Astrocyte (in vitro differentiated cells and primary cell): Measurements from ENCODE around the gene TBC1D14. TPM values are rescaled to one million over a fixed set of nuclear protein-coding genes. Genes with fewer than 3 reads are reported as not detected.
A peak's percentile ranks its signal among the peaks of the same experiment; 100 is the strongest.

Experiments used
- DNase-seq: peaks from one replicate; pipeline ENCODE4 v3.0.0-alpha.2; 2010; ENCODE audit warnings: low read depth
- FAIRE-seq: peaks from 2 replicates; lab custom pipeline; 2011; peaks lifted over from hg19 to GRCh38; lab: Jason Lieb, UNC
- H2AFZ ChIP-seq: 2 replicates; pipeline ENCODE4 v1.6.0; 2012; ENCODE audit warnings: low read depth, low read length, inconsistent platforms
- H3K27ac ChIP-seq: 2 replicates; pipeline ENCODE4 v1.5.1; 2011; ENCODE audit warnings: low read depth, low read length, inconsistent platforms
- H3K27me3 ChIP-seq: 2 replicates; pipeline ENCODE4 v1.6.0; 2011; ENCODE audit warnings: low read length, inconsistent platforms; ENCODE audit not compliant: insufficient read depth
- H3K36me3 ChIP-seq: 2 replicates; pipeline ENCODE4 v1.5.1; 2011; ENCODE audit warnings: low read length, inconsistent platforms; ENCODE audit not compliant: insufficient read depth
- H3K4me1 ChIP-seq: 2 replicates; pipeline ENCODE4 v1.5.1; 2011; ENCODE audit warnings: low read length, inconsistent platforms; ENCODE audit not compliant: insufficient read depth
- H3K4me2 ChIP-seq: 2 replicates; pipeline ENCODE4 v1.6.0; 2012; ENCODE audit warnings: low read length, inconsistent platforms
- H3K4me3 ChIP-seq: 2 replicates; pipeline ENCODE4 v1.5.1; 2011; ENCODE audit warnings: low read depth, mild to moderate bottlenecking, low read length, inconsistent platforms; ENCODE audit not compliant: insufficient read depth
- H3K79me2 ChIP-seq: 2 replicates; pipeline ENCODE4 v1.6.0; 2012; ENCODE audit warnings: mild to moderate bottlenecking, low read length, inconsistent platforms; ENCODE audit not compliant: insufficient read depth
- H3K9ac ChIP-seq: 2 replicates; pipeline ENCODE4 v1.6.0; 2012; ENCODE audit warnings: mild to moderate bottlenecking, low read length, inconsistent platforms
- H3K9me3 ChIP-seq: 2 replicates; pipeline ENCODE4 v1.5.1; 2012; ENCODE audit warnings: low read depth, mild to moderate bottlenecking, low read length, inconsistent platforms; ENCODE audit not compliant: insufficient read depth
- H4K20me1 ChIP-seq: 2 replicates; pipeline ENCODE4 v1.6.0; 2012; ENCODE audit warnings: low read length, inconsistent platforms; ENCODE audit not compliant: insufficient read depth
- H3K27ac Mint-ChIP-seq: one replicate; pipeline ENCODE4 v1.8.0; 2021; ENCODE audit warnings: mild to moderate bottlenecking, mixed read lengths; ENCODE audit not compliant: unreplicated experiment
- H3K27me3 Mint-ChIP-seq: one replicate; pipeline ENCODE4 v1.8.0; 2021; ENCODE audit warnings: low read depth, mixed read lengths; ENCODE audit not compliant: unreplicated experiment
- H3K36me3 Mint-ChIP-seq: one replicate; pipeline ENCODE4 v1.8.0; 2021; ENCODE audit warnings: low read depth, mixed read lengths; ENCODE audit not compliant: unreplicated experiment
- H3K4me1 Mint-ChIP-seq: one replicate; pipeline ENCODE4 v1.8.0; 2021; ENCODE audit warnings: low read depth, mixed read lengths; ENCODE audit not compliant: unreplicated experiment
- H3K4me3 Mint-ChIP-seq: one replicate; pipeline ENCODE4 v1.8.0; 2021; ENCODE audit warnings: mild to moderate bottlenecking, moderate library complexity, mixed read lengths; ENCODE audit not compliant: unreplicated experiment
- H3K9me3 Mint-ChIP-seq: one replicate; pipeline ENCODE4 v1.8.0; 2021; ENCODE audit warnings: mild to moderate bottlenecking, mixed read lengths; ENCODE audit not compliant: unreplicated experiment
- EZH2 ChIP-seq: IDR thresholded peaks from 2 replicates; pipeline ENCODE4 v1.6.1; 2012; ENCODE audit warnings: mild to moderate bottlenecking, low read length, inconsistent platforms; ENCODE audit not compliant: insufficient read depth
- total RNA-seq: library from RNA; stranded (reverse); gene quantifications from 2 replicates; pipeline ENCODE4 v1.2.1, GENCODE V29; 2021
- TF ChIP-seq, protein P1 (sequence below): IDR thresholded peaks from 2 replicates; pipeline ENCODE4 v1.5.1; 2011; ENCODE audit warnings: low read depth, mild to moderate bottlenecking, inconsistent platforms, low read length, moderate library complexity; ENCODE audit not compliant: insufficient read depth

The TBC1D14 gene
- total RNA-seq, 1 donor from 2014 or later: 30.4 TPM

DNA sequence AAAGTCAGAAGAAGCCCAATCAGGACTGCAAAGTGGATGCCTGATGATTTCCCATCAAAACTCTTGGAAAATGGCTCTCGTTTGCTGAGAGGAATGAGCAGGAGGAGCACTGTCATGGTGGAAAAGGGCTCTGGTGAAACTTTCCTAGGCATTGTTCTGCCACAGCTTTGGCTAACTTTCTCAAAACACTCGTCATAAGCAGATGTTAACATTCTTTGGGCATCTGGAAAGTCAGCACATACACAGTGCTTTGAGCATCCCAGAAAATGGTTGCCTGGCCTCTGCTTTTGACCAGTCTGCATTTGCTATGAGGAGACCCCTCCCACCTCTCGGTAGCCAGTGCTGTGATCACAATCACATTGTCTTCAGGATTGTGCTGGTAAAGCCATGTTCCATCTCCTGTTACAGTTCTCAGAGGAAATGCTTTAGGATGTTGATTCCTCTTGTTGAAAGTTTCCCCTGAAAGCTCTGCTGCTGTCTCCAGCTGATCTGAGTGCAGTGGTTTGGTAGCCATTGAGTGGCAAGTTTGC is 25.2 kb upstream of the TBC1D14 start:
- H3K9me3 ChIP-seq: no peaks in the 10 kb centered on the region
- Mint-ChIP-seq H3K4me3 (no peak overlapping the region), H3K4me1 (peaks cover 16% of the 10 kb centered on the region), H3K27me3 (no peaks in the 10 kb centered on the region), H3K36me3 (peaks cover 15% of the 10 kb centered on the region), H3K27ac (no peak overlapping the region), H3K9me3 (no peaks in the 10 kb centered on the region)
- H3K4me3 ChIP-seq: no peak overlapping the region
- no peaks in the 10 kb centered on the region for H3K27me3 ChIP-seq
- peaks cover 17% of the 10 kb centered on the region for H3K36me3 ChIP-seq
- no peaks in the 10 kb centered on the region for H4K20me1 ChIP-seq
- H3K79me2 ChIP-seq: no peaks in the 10 kb centered on the region
- H3K9ac ChIP-seq: no peak overlapping the region
- no peak overlapping the region for H3K27ac ChIP-seq
- no peak overlapping the region for H2AFZ ChIP-seq
- no peak for TF ChIP-seq EZH2
- TF ChIP-seq, protein P1, sequence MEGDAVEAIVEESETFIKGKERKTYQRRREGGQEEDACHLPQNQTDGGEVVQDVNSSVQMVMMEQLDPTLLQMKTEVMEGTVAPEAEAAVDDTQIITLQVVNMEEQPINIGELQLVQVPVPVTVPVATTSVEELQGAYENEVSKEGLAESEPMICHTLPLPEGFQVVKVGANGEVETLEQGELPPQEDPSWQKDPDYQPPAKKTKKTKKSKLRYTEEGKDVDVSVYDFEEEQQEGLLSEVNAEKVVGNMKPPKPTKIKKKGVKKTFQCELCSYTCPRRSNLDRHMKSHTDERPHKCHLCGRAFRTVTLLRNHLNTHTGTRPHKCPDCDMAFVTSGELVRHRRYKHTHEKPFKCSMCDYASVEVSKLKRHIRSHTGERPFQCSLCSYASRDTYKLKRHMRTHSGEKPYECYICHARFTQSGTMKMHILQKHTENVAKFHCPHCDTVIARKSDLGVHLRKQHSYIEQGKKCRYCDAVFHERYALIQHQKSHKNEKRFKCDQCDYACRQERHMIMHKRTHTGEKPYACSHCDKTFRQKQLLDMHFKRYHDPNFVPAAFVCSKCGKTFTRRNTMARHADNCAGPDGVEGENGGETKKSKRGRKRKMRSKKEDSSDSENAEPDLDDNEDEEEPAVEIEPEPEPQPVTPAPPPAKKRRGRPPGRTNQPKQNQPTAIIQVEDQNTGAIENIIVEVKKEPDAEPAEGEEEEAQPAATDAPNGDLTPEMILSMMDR: no peak
- H3K4me2 ChIP-seq: no peak overlapping the region
- FAIRE-seq (no peak), DNase-seq (no peak)
- peaks cover 13% of the 10 kb centered on the region for H3K4me1 ChIP-seq

DNA sequence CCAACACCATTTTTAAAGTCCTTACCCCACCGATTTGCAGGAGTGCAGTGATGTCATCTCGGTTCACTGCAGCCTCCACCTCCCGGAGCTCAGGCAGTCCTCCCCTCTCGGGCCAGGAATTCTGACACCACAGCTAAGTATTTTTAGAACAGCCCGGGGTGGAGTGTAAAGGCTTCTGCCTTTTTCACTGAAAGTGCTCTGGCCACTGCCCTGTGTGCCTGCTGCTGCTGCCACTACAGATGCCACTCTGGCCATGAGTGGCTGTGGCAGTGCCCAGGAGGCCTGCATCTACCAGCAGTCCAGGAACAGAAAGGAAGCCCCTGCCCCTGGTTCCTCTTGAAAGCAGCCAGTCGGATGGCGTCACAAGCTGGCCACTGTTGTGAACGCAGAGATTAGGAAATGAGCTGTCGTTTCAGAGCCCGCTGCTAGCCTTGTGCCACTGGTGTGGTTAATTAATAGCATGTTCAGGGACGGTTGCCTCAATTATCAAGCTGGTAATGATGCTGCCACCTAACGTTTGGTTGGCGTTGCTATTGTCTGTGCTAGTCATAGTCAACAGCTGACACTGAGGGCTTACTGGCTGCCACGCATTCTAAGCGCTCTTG is 23.6 kb upstream of the TBC1D14 start:
- H3K4me3 ChIP-seq: no peak overlapping the region
- no peaks in the 10 kb centered on the region for H3K27me3 Mint-ChIP-seq
- peaks cover 13% of the 10 kb centered on the region for H3K4me1 Mint-ChIP-seq
- TF ChIP-seq, protein P1: peak; percentile 10
- TF ChIP-seq EZH2: no peak
- DNase-seq (peak; percentile 75), FAIRE-seq (peak; percentile 41)
- H3K4me1 ChIP-seq: peaks cover 13% of the 10 kb centered on the region
- peak overlapping the region; percentile 66 for H3K27ac Mint-ChIP-seq
- peak overlapping the region; percentile 60 for H3K9ac ChIP-seq
- H3K27me3 ChIP-seq: no peaks in the 10 kb centered on the region
- H2AFZ ChIP-seq: peak overlapping the region; percentile 26
- H3K9me3 Mint-ChIP-seq: no peaks in the 10 kb centered on the region
- H3K4me2 ChIP-seq: peak overlapping the region; percentile 78
- H3K9me3 ChIP-seq: no peaks in the 10 kb centered on the region
- peaks cover 15% of the 10 kb centered on the region for H3K36me3 ChIP-seq
- H3K4me3 Mint-ChIP-seq: peak overlapping the region; percentile 64
- peak overlapping the region; percentile 64 for H3K27ac ChIP-seq
- no peaks in the 10 kb centered on the region for H4K20me1 ChIP-seq
- no peaks in the 10 kb centered on the region for H3K79me2 ChIP-seq
- H3K36me3 Mint-ChIP-seq: peaks cover 12% of the 10 kb centered on the region

DNA sequence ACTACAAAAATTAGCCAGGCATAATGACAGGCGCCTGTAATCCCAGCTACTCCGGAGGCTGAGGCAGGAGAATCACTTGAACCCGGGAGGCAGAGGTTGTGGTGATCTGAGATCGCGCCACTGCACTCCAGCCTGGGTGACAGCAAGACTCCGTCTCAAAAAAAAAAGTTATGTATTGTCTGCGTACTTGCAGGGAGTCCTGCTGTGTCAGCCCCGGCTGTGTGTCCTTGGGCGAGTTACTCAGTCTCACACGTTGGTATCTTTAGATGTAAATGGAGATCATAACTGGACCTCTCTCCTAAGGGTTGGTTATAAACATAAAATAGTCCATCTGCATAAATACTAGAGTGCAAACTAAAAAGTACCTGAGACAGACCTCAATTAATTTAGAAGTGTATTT is 22.7 kb upstream of the TBC1D14 start:
- H3K9ac ChIP-seq: no peak overlapping the region
- H3K27ac ChIP-seq: no peak overlapping the region
- Mint-ChIP-seq H3K36me3 (peaks cover 11% of the 10 kb centered on the region), H3K4me1 (peaks cover 13% of the 10 kb centered on the region), H3K4me3 (no peak overlapping the region), H3K9me3 (no peaks in the 10 kb centered on the region), H3K27me3 (no peaks in the 10 kb centered on the region), H3K27ac (no peak overlapping the region)
- H3K36me3 ChIP-seq: peaks cover 8% of the 10 kb centered on the region
- DNase-seq (no peak), FAIRE-seq (no peak)
- H2AFZ ChIP-seq: no peak overlapping the region
- H4K20me1 ChIP-seq: no peaks in the 10 kb centered on the region
- H3K27me3 ChIP-seq: no peaks in the 10 kb centered on the region
- no peaks in the 10 kb centered on the region for H3K9me3 ChIP-seq
- H3K4me1 ChIP-seq: peaks cover 17% of the 10 kb centered on the region
- H3K4me2 ChIP-seq: no peak overlapping the region
- TF ChIP-seq, protein P1: no peak
- no peak for TF ChIP-seq EZH2
- no peaks in the 10 kb centered on the region for H3K79me2 ChIP-seq
- no peak overlapping the region for H3K4me3 ChIP-seq
